Measurements from ENCODE around the gene NR3C2.

The NR3C2 gene

GRCh38 chr4:148059617-148060180, 382.5 kb downstream of the NR3C2 start:
- in situ Hi-C loops (cut with MboI; ENCODE audit: low sequenced_read_pairs): no loop called here

- in situ Hi-C loops (cut with MboI; ENCODE audit: low sequenced_read_pairs): no loop called here
Observed at GRCh38 chr4:148057984-148058859, 384.0 kb downstream of the NR3C2 start.

- in situ Hi-C loops (cut with MboI; ENCODE audit: low sequenced_read_pairs): no loop called here
Observed at GRCh38 chr4:148057516-148057915, 384.7 kb downstream of the NR3C2 start.

GRCh38 chr4:148056879-148057278, 385.3 kb downstream of the NR3C2 start:
- in situ Hi-C loops (cut with MboI; ENCODE audit: low sequenced_read_pairs): no loop called here

- in situ Hi-C loops (cut with MboI; ENCODE audit: low sequenced_read_pairs): no loop called here
Observed at GRCh38 chr4:148055844-148056243, 386.4 kb downstream of the NR3C2 start.

GRCh38 chr4:148054275-148054674, 387.9 kb downstream of the NR3C2 start:
- in situ Hi-C loops (cut with MboI; ENCODE audit: low sequenced_read_pairs): no loop called here

GRCh38 chr4:148053298-148054003, 388.8 kb downstream of the NR3C2 start:
- in situ Hi-C loops (cut with MboI; ENCODE audit: low sequenced_read_pairs): no loop called here

GRCh38 chr4:148052448-148052847, 389.8 kb downstream of the NR3C2 start:
- in situ Hi-C loops (cut with MboI; ENCODE audit: low sequenced_read_pairs): no loop called here

- in situ Hi-C loops (cut with MboI; ENCODE audit: low sequenced_read_pairs): no loop called here
Observed at GRCh38 chr4:148051403-148051802, 390.8 kb downstream of the NR3C2 start.

- in situ Hi-C loops (cut with MboI; ENCODE audit: low sequenced_read_pairs): no loop called here
Observed at GRCh38 chr4:148048598-148048997, 393.6 kb downstream of the NR3C2 start.

- in situ Hi-C loops (cut with MboI; ENCODE audit: low sequenced_read_pairs): no loop called here
Observed at GRCh38 chr4:148044912-148045352, 397.3 kb downstream of the NR3C2 start.

GRCh38 chr4:148044089-148044911, 397.9 kb downstream of the NR3C2 start:
- in situ Hi-C loops (cut with MboI; ENCODE audit: low sequenced_read_pairs): no loop called here

- in situ Hi-C loops (cut with MboI; ENCODE audit: low sequenced_read_pairs): no loop called here
Observed at GRCh38 chr4:148041606-148042329, 400.4 kb downstream of the NR3C2 start.

- in situ Hi-C loops (cut with MboI; ENCODE audit: low sequenced_read_pairs): no loop called here
Observed at GRCh38 chr4:148034813-148035212, 407.4 kb downstream of the NR3C2 start.

GRCh38 chr4:148030193-148030873, 411.9 kb downstream of the NR3C2 start:
- in situ Hi-C loops (cut with MboI; ENCODE audit: low sequenced_read_pairs): no loop called here

GRCh38 chr4:148029781-148030180, 412.4 kb downstream of the NR3C2 start:
- in situ Hi-C loops (cut with MboI; ENCODE audit: low sequenced_read_pairs): no loop called here

Data from HL-60/S4 (cell line).